Measurements from ENCODE around the gene CLBA1. TPM values are rescaled to one million over a fixed set of nuclear protein-coding genes. Genes with fewer than 3 reads are reported as not detected.

The CLBA1 gene
- total RNA-seq, 4 donors from 2014 or later = 1.3 to 11.1 (median 10.1) TPM; not detected in 1

DNA sequence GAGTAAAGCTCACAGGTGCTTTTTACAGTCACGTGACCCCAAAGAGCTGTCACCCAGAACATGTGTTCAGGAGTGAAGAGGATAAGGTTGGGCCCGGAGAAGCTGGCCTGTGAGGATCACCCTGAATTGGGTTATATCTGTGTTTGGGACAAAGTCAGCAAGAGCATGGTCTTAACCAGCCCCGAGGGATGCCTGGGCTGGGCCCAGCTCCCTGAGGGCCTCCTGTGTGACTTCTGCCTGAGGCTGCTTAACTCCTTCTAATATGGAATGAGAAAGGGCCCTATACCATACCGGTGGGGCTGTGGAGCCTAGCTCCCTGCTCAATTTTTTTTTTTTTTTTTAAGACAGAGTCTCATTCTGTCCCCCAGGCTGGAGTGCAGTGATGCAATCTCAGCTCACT lies 32.8 kb downstream of the CLBA1 start:
- H3K27ac ChIP-seq = no peak overlapping the region
- no peak for DNase-seq
- intact Hi-C loops (cut with DNase I; ENCODE audit: low total_unique reads) = no loop called here
- TF ChIP-seq POLR2A (IDR thresholded peaks at IDR 0.05) (no peak), CTCF (IDR thresholded peaks at IDR 0.05) (no peak)
- H3K9me3 ChIP-seq = no peaks in the 10 kb centered on the region
- H3K4me1 ChIP-seq = peaks cover 0 to 12% of the 10 kb centered on the region in 2 donors
- H3K36me3 ChIP-seq = no peaks in the 10 kb centered on the region
- no peaks in the 10 kb centered on the region for H3K27me3 ChIP-seq
- H3K4me3 ChIP-seq = no peak overlapping the region

DNA sequence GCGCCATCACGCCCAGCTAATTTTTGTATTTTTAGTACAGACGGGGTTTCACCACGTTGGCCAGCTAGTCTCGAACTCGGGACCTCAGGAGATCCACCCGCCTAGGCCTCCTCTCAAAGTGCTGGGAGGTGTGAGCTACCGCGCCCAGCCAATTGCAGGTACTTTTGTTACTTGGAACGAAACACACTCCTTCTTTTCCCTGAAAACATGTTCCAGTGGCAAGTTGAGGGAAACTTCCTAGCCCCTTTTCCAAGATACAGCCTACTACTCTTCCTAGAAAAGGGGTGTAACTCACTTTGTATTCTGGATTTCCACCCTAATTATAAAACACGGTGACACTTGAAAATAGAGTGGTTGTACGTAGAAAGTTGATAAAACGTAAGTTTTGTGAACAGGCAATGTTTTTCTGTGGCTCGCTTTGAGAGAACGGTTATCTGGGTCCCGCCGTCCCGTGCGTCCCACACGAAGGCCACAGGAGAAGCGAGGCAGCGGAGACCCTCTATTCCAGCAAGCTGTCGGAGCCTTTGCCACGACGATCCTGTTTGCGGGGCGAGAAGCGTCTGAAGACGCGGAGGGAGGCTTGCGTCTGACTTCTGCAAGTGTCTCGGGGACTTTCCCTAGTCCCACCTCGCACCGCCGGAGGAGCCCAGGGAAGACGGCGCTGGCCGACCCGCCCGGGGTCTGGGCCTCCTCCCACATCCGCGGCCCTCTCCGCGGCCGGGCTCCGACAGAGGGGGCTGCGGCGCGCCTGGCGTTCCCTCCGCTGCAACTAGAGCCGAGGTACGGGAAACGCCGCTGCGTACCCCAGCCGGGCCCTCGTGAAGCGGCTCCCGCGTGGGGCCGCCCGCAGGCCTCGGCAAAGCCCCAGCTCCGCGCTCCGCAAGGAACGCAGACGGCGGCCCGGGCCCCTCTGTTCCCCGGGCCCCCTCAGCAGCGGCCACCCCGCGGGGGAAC lies 34.5 kb downstream of the CLBA1 start:
- Histone ChIP-seq H3K27me3 (no peaks in the 10 kb centered on the region), H3K36me3 (no peaks in the 10 kb centered on the region), H3K4me1 (peaks cover 0 to 12% of the 10 kb centered on the region in 2 donors), H3K9me3 (no peaks in the 10 kb centered on the region), H3K27ac (peak overlapping the region; percentile 55 to 76), H3K4me3 (peak overlapping the region; percentile 44 to 95)
- intact Hi-C loops (cut with DNase I; ENCODE audit: low total_unique reads) = loop anchor here (5.0 kb wide), 1 partner anchor 43 kb away; the partner anchor contains the start of gene AHNAK2
- TF ChIP-seq POLR2A (IDR thresholded peaks at IDR 0.05) (no peak), CTCF (IDR thresholded peaks at IDR 0.05) (no peak)
- peak in 1 of 2 donors; percentile 40 for DNase-seq

GRCh38 chr14:105020815-105021655 lies 35.4 kb downstream of the CLBA1 start, which contains the start of gene CDCA4:
Gene CDCA4, minus strand, starts transcription at chr14:105021083. Its CDS starts 9,154 bp downstream, at chr14:105011929.
- H3K27me3 ChIP-seq = no peaks in the 10 kb centered on the region
- H3K4me3 ChIP-seq = peak within 1 kb of the TSS; percentile 67 to 95
- peak within 1 kb of the TSS; percentile 74 to 82 for H3K27ac ChIP-seq
- peak; percentile 73 to 81 for TF ChIP-seq POLR2A (IDR thresholded peaks at IDR 0.05)
- peak in 2 of 4 experiments; percentile 21 to 45 for TF ChIP-seq CTCF (IDR thresholded peaks at IDR 0.05)
- intact Hi-C loops (cut with DNase I; ENCODE audit: low total_unique reads) = loop anchor here (5.0 kb wide), 1 partner anchor 44 kb away; the partner anchor contains the start of gene AHNAK2
- H3K4me1 ChIP-seq = peaks cover 0 to 12% of the 10 kb centered on the region in 2 donors
- peak; percentile 96 to 98 for DNase-seq
- H3K9me3 ChIP-seq = no peaks in the 10 kb centered on the region
- no peaks in the 10 kb centered on the region for H3K36me3 ChIP-seq

- Histone ChIP-seq H3K27me3 (no peaks in the 10 kb centered on the region), H3K4me3 (peak overlapping the region; percentile 67 to 69), H3K27ac (peak overlapping the region; percentile 74 to 82), H3K4me1 (peaks cover 0 to 12% of the 10 kb centered on the region in 2 donors), H3K36me3 (no peaks in the 10 kb centered on the region), H3K9me3 (no peaks in the 10 kb centered on the region)
- peak; percentile 43 to 54 for DNase-seq
- TF ChIP-seq POLR2A (IDR thresholded peaks at IDR 0.05) (no peak), CTCF (IDR thresholded peaks at IDR 0.05) (no peak)
- intact Hi-C loops (cut with DNase I; ENCODE audit: low total_unique reads) = loop anchor here (5.0 kb wide), 1 partner anchor 44 kb away; the partner anchor contains the start of gene AHNAK2
These were observed 36.2 kb downstream of the CLBA1 start for GRCh38 chr14:105021656-105022275.

Measured in uterus (tissue), 4 donors.